Eye (tissue), 1 donor: ENCODE results near the gene NIM1K.
A peak's percentile ranks its signal among the peaks of the same experiment; 100 is the strongest.
"Not testable (repeated sequence)": the region's sequence is repeated elsewhere in the genome, so short reads cannot be mapped to it uniquely, and the experiment has no call there.

Source experiments
- DNase-seq: peaks from one replicate; pipeline ENCODE4 v3.0.0-alpha.2; 2015

The NIM1K gene

GRCh38 chr5:43191740-43192557 lies at the start of gene NIM1K:
TSS of gene NIM1K (plus strand) at chr5:43192225. CDS start at chr5:43245776, 53,551 bp downstream.
- DNase-seq: peak; percentile 84

- DNase-seq: no peak
Measured at GRCh38 chr5:43145071-43145470, 47.0 kb upstream of the NIM1K start.

- no peak for DNase-seq
Measured at GRCh38 chr5:43146958-43147357, 45.1 kb upstream of the NIM1K start.

GRCh38 chr5:43148417-43148816 lies 43.6 kb upstream of the NIM1K start:
- no peak for DNase-seq

- no peak for DNase-seq
Measured at GRCh38 chr5:43149231-43149630, 42.8 kb upstream of the NIM1K start.

GRCh38 chr5:43150075-43150474 lies 42.0 kb upstream of the NIM1K start:
- no peak for DNase-seq

GRCh38 chr5:43150748-43151147 lies 41.3 kb upstream of the NIM1K start:
- DNase-seq: peak; percentile 14

GRCh38 chr5:43152946-43153345 lies 39.1 kb upstream of the NIM1K start:
- DNase-seq: no peak

- DNase-seq: peak; percentile 54
Measured at GRCh38 chr5:43154469-43154868, 37.6 kb upstream of the NIM1K start.

GRCh38 chr5:43155394-43156096 lies 36.5 kb upstream of the NIM1K start:
- no peak for DNase-seq

GRCh38 chr5:43156388-43156787 lies 35.6 kb upstream of the NIM1K start:
- no peak for DNase-seq

- no peak for DNase-seq
Measured at GRCh38 chr5:43157068-43157467, 35.0 kb upstream of the NIM1K start.

GRCh38 chr5:43161244-43161643 lies 30.8 kb upstream of the NIM1K start:
- DNase-seq: no peak

GRCh38 chr5:43164801-43165200 lies 27.2 kb upstream of the NIM1K start:
- not testable (repeated sequence) for DNase-seq

- no peak for DNase-seq
Measured at GRCh38 chr5:43165323-43165722, 26.7 kb upstream of the NIM1K start.

- DNase-seq: no peak
Measured at GRCh38 chr5:43168175-43168574, 23.9 kb upstream of the NIM1K start.

- no peak for DNase-seq
Measured at GRCh38 chr5:43171451-43171850, 20.6 kb upstream of the NIM1K start.

GRCh38 chr5:43171926-43172325 lies 20.1 kb upstream of the NIM1K start:
- DNase-seq: no peak

GRCh38 chr5:43172779-43173178 lies 19.2 kb upstream of the NIM1K start:
- no peak for DNase-seq

- no peak for DNase-seq
Measured at GRCh38 chr5:43174586-43174985, 17.4 kb upstream of the NIM1K start.

GRCh38 chr5:43179836-43180235 lies 12.2 kb upstream of the NIM1K start:
- DNase-seq: no peak

GRCh38 chr5:43182421-43182820 lies 9.6 kb upstream of the NIM1K start:
- DNase-seq: no peak

- not testable (repeated sequence) for DNase-seq
Measured at GRCh38 chr5:43183101-43183500, 8.9 kb upstream of the NIM1K start.
